ENCODE data around the gene ST6GALNAC1. TPM values are rescaled to one million over a fixed set of nuclear protein-coding genes. Genes with fewer than 3 reads are reported as not detected.

ST6GALNAC1 gene
- total RNA-seq, 1 donor from 2014 or later: 14.1 TPM

DNA sequence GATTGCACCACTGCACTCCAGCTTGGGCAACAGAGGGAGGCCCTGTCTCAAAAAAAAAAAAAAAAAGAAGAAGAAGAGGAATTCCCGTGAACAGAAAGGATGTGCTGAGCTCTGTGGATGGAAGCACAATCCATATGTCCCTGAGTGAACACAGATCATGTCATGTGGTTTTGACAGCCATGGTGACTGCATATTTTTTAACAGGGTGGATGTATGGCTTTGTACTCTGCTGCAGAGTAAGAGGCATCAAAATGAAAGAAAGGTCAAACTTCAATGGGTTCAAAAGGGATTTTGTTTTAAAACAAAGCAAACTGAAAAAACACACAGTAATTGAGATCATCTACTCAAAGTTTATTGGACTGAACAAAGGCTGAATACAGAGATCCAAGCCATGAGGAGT, 35.7 kb upstream of the ST6GALNAC1 start:
- ATAC-seq: no peak
- H3K4me1 ChIP-seq: peaks cover 8% of the 10 kb centered on the region
- no peaks in the 10 kb centered on the region for H3K9me3 ChIP-seq
- no peak overlapping the region for H3K27ac ChIP-seq
- H3K4me3 ChIP-seq: no peak overlapping the region
- intact Hi-C loops (cut with DNase I): no loop called here
- DNase-seq: no peak
- H3K36me3 ChIP-seq: peaks cover 24% of the 10 kb centered on the region
- no peaks in the 10 kb centered on the region for H3K27me3 ChIP-seq
- TF ChIP-seq, protein P1, sequence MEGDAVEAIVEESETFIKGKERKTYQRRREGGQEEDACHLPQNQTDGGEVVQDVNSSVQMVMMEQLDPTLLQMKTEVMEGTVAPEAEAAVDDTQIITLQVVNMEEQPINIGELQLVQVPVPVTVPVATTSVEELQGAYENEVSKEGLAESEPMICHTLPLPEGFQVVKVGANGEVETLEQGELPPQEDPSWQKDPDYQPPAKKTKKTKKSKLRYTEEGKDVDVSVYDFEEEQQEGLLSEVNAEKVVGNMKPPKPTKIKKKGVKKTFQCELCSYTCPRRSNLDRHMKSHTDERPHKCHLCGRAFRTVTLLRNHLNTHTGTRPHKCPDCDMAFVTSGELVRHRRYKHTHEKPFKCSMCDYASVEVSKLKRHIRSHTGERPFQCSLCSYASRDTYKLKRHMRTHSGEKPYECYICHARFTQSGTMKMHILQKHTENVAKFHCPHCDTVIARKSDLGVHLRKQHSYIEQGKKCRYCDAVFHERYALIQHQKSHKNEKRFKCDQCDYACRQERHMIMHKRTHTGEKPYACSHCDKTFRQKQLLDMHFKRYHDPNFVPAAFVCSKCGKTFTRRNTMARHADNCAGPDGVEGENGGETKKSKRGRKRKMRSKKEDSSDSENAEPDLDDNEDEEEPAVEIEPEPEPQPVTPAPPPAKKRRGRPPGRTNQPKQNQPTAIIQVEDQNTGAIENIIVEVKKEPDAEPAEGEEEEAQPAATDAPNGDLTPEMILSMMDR (IDR thresholded peaks at IDR 0.05): no peak

DNA sequence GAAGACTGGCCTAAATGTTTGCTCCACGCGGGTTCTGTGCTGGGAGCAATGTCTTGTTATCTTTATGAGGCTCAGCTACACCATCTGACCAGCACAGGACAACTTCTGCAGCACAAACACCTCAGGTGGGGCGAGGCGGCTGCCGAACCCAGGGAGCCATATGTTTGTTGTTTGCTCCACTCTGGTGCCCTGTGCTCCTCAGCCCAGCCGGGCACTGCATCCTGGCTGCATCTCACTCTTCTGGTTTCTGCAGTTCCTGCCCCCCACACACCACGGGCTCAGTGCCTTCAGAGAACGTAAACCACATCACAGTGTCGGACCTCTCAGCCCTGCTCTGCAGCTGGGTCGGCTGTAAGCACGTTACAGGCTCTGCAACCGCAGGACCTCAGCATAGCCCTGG, 34.8 kb upstream of the ST6GALNAC1 start:
- H3K4me3 ChIP-seq: no peak overlapping the region
- no peaks in the 10 kb centered on the region for H3K9me3 ChIP-seq
- ATAC-seq (no peak), DNase-seq (no peak)
- TF ChIP-seq, protein P1 (IDR thresholded peaks at IDR 0.05): no peak
- intact Hi-C loops (cut with DNase I): no loop called here
- H3K4me1 ChIP-seq: peaks cover 8% of the 10 kb centered on the region
- no peak overlapping the region for H3K27ac ChIP-seq
- peaks cover 23% of the 10 kb centered on the region for H3K36me3 ChIP-seq
- no peaks in the 10 kb centered on the region for H3K27me3 ChIP-seq

DNA sequence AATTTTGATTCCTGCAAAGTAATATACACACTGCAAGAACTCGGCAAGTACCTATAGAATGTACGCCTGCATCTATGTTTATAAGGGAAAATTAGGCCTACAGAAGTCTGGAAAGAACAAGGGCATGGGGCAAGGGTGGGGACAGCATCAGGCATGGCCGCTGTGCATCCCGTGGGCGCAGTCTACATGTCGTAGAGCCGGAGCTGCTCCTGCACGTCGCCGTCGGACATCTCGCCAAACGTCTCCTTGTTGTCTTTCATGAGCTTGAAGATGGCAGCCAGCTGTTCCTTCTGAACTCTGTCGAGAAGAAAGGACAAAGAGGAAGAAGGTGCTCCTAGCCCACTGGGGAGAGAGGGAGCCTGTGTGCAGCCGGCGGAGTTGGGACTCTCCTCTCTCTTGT, 33.8 kb upstream of the ST6GALNAC1 start:
- ATAC-seq: no peak
- TF ChIP-seq, protein P1 (IDR thresholded peaks at IDR 0.05): no peak
- Histone ChIP-seq H3K27me3 (no peaks in the 10 kb centered on the region), H3K4me1 (peaks cover 9% of the 10 kb centered on the region), H3K4me3 (no peak overlapping the region), H3K36me3 (peaks cover 19% of the 10 kb centered on the region), H3K27ac (no peak overlapping the region), H3K9me3 (no peaks in the 10 kb centered on the region)
- intact Hi-C loops (cut with DNase I): no loop called here
- DNase-seq: no peak

DNA sequence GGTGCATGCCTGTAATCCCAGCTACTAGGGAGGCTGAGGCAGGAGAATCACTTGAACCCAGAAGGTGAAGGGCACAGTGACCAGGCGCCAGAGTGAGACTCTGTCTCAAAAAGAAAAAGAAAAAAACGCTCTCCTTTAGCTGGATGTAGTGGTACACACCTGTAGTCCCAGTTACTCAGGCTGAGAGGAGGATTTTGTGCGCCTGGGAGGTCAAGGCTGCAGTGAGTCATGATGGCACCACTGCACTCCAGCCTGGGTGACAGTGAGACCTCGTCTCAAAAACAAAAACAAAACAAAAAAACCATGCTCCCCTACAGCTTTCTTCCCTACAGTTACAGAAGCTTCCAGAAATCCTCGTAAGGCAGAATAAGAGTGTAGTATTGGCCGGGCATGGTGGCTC, 33.1 kb upstream of the ST6GALNAC1 start:
- no peaks in the 10 kb centered on the region for H3K27me3 ChIP-seq
- peaks cover 19% of the 10 kb centered on the region for H3K36me3 ChIP-seq
- H3K4me1 ChIP-seq: peaks cover 8% of the 10 kb centered on the region
- H3K9me3 ChIP-seq: no peaks in the 10 kb centered on the region
- ATAC-seq: no peak
- intact Hi-C loops (cut with DNase I): no loop called here
- TF ChIP-seq, protein P1 (IDR thresholded peaks at IDR 0.05): no peak
- no peak overlapping the region for H3K4me3 ChIP-seq
- no peak overlapping the region for H3K27ac ChIP-seq
- DNase-seq: no peak

DNA sequence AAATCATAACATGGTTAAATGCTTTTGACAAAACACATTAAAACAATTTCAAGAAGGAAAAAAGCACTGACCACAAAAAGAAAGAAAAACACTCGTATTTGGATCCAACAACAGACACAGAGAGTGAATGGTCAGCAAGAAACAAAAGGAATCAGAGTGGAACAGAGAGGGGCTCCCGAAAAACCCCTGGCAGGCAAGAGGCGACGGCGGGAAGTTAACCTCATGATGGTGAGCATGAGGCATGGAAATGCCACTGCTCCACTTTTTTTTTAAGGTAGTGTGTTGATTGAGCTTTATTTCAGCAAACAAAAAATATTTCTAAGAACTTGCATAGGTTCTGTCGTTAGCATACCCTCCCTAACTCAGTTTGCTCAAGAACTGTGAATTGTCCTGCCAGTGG, 32.1 kb upstream of the ST6GALNAC1 start:
- Histone ChIP-seq H3K4me3 (no peak overlapping the region), H3K9me3 (no peaks in the 10 kb centered on the region), H3K27me3 (no peaks in the 10 kb centered on the region), H3K27ac (no peak overlapping the region), H3K4me1 (peaks cover 15% of the 10 kb centered on the region), H3K36me3 (peaks cover 17% of the 10 kb centered on the region)
- DNase-seq: no peak
- TF ChIP-seq, protein P1 (IDR thresholded peaks at IDR 0.05): no peak
- intact Hi-C loops (cut with DNase I): no loop called here
- ATAC-seq: no peak

DNA sequence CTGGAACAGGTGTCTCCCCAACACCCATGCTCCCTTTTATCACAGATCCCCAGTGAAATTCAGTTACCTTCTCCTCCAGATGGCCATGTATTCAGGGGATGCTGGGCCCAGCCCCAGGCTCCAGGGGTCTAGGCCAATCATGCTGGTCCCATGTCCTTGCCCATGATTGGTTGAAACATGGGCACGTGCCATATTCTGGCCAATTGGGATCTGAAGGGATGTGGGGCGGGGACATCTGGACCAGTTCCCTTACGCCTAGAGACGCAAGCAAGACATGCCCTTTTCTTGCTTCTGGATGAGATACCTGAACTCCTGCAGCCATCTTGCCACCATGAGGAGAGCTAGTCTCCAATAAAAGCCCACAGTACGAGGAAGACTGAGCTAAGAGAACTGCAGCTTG, 31.0 kb upstream of the ST6GALNAC1 start:
- Histone ChIP-seq H3K4me3 (no peak overlapping the region), H3K4me1 (peaks cover 17% of the 10 kb centered on the region), H3K9me3 (no peaks in the 10 kb centered on the region), H3K36me3 (peaks cover 12% of the 10 kb centered on the region), H3K27me3 (no peaks in the 10 kb centered on the region), H3K27ac (no peak overlapping the region)
- intact Hi-C loops (cut with DNase I): no loop called here
- no peak for DNase-seq
- TF ChIP-seq, protein P1 (IDR thresholded peaks at IDR 0.05): no peak
- ATAC-seq: no peak

Data from upper lobe of right lung (tissue), 1 donor.